Measurements from ENCODE around the gene THYN1. TPM values are rescaled to one million over a fixed set of nuclear protein-coding genes. Genes with fewer than 3 reads are reported as not detected.
A peak's percentile ranks its signal among the peaks of the same experiment; 100 is the strongest.

The THYN1 gene
- total and polyA plus RNA-seq, 2 of the 13 experiments (the other 11 are each of a cell fraction or from before 2014, with no cell fraction given): 36.1 to 87.6 TPM

DNA sequence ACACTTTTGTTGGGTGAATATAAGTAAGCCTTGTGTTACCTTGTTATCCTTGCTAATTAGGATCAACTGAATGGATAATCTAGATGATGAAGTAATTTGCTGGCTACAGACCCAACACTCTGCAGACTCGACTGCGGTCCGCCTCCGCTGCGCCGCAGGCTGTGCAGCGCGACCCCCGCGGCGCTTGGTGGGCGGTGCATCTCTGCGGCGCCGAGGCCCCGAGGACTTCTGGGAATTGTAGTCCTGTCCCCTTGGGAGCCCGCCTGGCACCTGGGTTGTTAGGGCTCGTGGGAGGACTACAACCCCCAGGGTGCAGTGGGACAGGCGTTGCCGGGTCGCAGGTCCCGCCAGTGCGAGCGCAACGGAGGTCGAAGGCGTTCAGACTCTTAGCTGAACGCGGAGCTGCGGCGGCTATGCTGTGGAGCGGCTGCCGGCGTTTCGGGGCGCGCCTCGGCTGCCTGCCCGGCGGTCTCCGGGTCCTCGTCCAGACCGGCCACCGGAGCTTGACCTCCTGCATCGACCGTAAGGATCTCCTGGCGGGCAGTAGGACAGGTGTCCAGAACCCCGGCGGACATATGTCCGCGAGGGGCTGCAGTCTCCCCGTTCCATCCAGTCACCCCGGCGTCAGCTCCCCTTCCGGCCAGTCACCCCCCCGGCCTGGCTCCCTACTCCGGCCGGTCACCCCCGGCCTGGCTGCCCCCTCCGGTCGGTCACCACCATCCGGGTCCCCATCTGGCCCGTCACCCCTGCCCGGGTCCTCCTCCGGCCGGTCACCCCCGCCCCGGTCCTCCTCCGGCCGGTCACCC is at the start of gene THYN1, which contains the start of gene ACAD8 (continued):
- TF ChIP-seq ZUFSP (CRISPR knock-in tag; IDR thresholded peaks at IDR 0.05; ENCODE audit: borderline replicate concordance) (no peak), ZKSCAN8 (CRISPR knock-in tag; IDR thresholded peaks at IDR 0.05; ENCODE audit: borderline replicate concordance) (0 out of 2 replicates have a peak, but pooled peaks have one; percentile 15), ZNF564 (CRISPR knock-in tag; IDR thresholded peaks at IDR 0.05) (peak; percentile 66; the same call in 1 of the 2 replicates), MAZ (IDR thresholded peaks at IDR 0.05; ENCODE audit: borderline replicate concordance, low read depth, low read length) (no peak), MAZ (CRISPR knock-in tag; IDR thresholded peaks at IDR 0.05; ENCODE audit: low read depth) (peak; percentile 47; the same call in 1 of the 2 replicates), AHR (CRISPR knock-in tag; IDR thresholded peaks at IDR 0.05) (no peak), MXD4 (CRISPR knock-in tag; IDR thresholded peaks at IDR 0.05) (peak; percentile 61; the same call in 1 of the 2 replicates), RFXANK (CRISPR knock-in tag; IDR thresholded peaks at IDR 0.05) (no peak), ATF1 (CRISPR knock-in tag; IDR thresholded peaks at IDR 0.05) (peak; percentile 65), CBX5 (CRISPR knock-in tag; IDR thresholded peaks at IDR 0.05; ENCODE audit: borderline replicate concordance) (peak; percentile 27; the same call in 1 of the 2 replicates), ZFP82 (CRISPR knock-in tag; IDR thresholded peaks at IDR 0.05; ENCODE audit: borderline replicate concordance) (no peak), LBX2 (CRISPR knock-in tag; IDR thresholded peaks at IDR 0.05; ENCODE audit: borderline replicate concordance) (no peak), DDIT3 (CRISPR knock-in tag; IDR thresholded peaks at IDR 0.05) (no peak), POGZ (CRISPR knock-in tag; IDR thresholded peaks at IDR 0.05) (peak; percentile 46), FOXA3 (CRISPR knock-in tag; IDR thresholded peaks at IDR 0.05) (no peak; the same call in 1 of the 2 replicates), CENPX (CRISPR knock-in tag; IDR thresholded peaks at IDR 0.05) (no peak), NCOA5 (CRISPR knock-in tag; IDR thresholded peaks at IDR 0.05) (no peak), KAT8 (CRISPR knock-in tag; IDR thresholded peaks at IDR 0.05) (peak; percentile 93), REPIN1 (CRISPR knock-in tag; IDR thresholded peaks at IDR 0.05; ENCODE audit: borderline replicate concordance, low read depth) (no peak), ZSCAN9 (CRISPR knock-in tag; IDR thresholded peaks at IDR 0.05; ENCODE audit: borderline replicate concordance) (0 out of 2 replicates have a peak, but pooled peaks have one; percentile 9)
- TF ChIP-seq, protein P1, sequence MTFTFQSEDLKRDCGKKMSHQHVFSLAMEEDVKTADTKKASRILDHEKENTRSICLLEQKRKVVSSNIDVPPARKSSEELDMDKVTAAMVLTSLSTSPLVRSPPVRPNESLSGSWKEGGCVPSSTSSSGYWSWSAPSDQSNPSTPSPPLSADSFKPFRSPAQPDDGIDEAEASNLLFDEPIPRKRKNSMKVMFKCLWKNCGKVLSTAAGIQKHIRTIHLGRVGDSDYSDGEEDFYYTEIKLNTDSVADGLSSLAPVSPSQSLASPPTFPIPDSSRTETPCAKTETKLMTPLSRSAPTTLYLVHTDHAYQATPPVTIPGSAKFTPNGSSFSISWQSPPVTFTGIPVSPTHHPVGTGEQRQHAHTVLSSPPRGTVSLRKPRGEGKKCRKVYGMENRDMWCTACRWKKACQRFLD (CRISPR knock-in tag; IDR thresholded peaks at IDR 0.05; ENCODE audit: borderline replicate concordance): no peak; the same call in 1 of the 2 replicates
- TF ChIP-seq, protein P2, sequence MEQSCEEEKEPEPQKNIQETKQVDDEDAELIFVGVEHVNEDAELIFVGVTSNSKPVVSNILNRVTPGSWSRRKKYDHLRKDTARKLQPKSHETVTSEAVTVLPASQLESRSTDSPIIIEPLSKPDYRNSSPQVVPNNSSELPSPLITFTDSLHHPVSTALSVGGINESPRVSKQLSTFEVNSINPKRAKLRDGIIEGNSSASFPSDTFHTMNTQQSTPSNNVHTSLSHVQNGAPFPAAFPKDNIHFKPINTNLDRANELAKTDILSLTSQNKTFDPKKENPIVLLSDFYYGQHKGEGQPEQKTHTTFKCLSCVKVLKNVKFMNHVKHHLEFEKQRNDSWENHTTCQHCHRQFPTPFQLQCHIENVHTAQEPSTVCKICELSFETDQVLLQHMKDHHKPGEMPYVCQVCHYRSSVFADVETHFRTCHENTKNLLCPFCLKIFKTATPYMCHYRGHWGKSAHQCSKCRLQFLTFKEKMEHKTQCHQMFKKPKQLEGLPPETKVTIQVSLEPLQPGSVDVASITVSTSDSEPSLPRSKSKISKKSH (CRISPR knock-in tag; IDR thresholded peaks at IDR 0.05; ENCODE audit: borderline replicate concordance): no peak; the same call in 1 of the 2 replicates
- TF ChIP-seq, protein P3, sequence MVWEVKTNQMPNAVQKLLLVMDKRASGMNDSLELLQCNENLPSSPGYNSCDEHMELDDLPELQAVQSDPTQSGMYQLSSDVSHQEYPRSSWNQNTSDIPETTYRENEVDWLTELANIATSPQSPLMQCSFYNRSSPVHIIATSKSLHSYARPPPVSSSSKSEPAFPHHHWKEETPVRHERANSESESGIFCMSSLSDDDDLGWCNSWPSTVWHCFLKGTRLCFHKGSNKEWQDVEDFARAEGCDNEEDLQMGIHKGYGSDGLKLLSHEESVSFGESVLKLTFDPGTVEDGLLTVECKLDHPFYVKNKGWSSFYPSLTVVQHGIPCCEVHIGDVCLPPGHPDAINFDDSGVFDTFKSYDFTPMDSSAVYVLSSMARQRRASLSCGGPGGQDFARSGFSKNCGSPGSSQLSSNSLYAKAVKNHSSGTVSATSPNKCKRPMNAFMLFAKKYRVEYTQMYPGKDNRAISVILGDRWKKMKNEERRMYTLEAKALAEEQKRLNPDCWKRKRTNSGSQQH (CRISPR knock-in tag; IDR thresholded peaks at IDR 0.05; ENCODE audit: low read depth): peak; percentile 78; the same call in 1 of the 2 replicates
